Stimulated activated naive CD8-positive, alpha-beta T cell treated with anti-CD3 and anti-CD28 coated beads, Interleukin-15, Interleukin-2, amounts not matched to agents 100 ng/mL and 50 ng/mL, for 24 hours (primary cell): ENCODE data around the gene RASA4.
"Not testable (repeated sequence)": the region's sequence is repeated elsewhere in the genome, so short reads cannot be mapped to it uniquely, and the experiment has no call there.

Source experiments
- H3K27ac Mint-ChIP-seq: one replicate; pipeline ENCODE4 v1.8.0; 2021; ENCODE audit warnings: mild to moderate bottlenecking, mixed read lengths
- H3K27me3 Mint-ChIP-seq: one replicate; pipeline ENCODE4 v1.8.0; 2021; ENCODE audit warnings: mixed read lengths
- H3K36me3 Mint-ChIP-seq: one replicate; pipeline ENCODE4 v1.8.0; 2021; ENCODE audit warnings: low read depth, mixed read lengths
- H3K4me1 Mint-ChIP-seq: one replicate; pipeline ENCODE4 v1.8.0; 2021; ENCODE audit warnings: low read depth, mixed read lengths
- H3K4me3 Mint-ChIP-seq: one replicate; pipeline ENCODE4 v1.8.0; 2021; ENCODE audit warnings: mild to moderate bottlenecking, mixed read lengths
- H3K9me3 Mint-ChIP-seq: one replicate; pipeline ENCODE4 v1.8.0; 2021; ENCODE audit warnings: mixed read lengths

RASA4 gene

DNA sequence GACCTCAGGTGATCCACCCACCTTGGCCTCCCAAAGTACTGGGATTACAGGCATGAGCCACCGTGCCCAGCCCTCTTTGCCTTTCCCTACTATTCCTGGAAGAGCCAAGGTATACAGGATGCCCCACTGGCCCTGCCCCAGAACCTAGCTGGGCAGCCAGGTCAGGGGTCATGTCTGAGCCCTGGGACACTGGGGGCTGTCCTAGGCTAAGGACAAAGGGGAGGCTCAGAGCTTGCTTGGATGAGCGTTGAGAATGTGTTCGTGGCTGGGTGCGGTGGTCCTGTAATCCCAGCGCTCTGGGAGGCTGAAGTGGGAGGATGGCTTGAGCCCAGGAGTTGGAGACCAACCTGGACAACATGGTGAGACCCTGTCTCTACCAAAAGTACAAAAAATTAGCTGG, 38.1 kb downstream of the RASA4 start:
- not testable (repeated sequence) for H3K4me3 Mint-ChIP-seq, H3K27me3 Mint-ChIP-seq, H3K27ac Mint-ChIP-seq, H3K9me3 Mint-ChIP-seq, H3K36me3 Mint-ChIP-seq, H3K4me1 Mint-ChIP-seq

DNA sequence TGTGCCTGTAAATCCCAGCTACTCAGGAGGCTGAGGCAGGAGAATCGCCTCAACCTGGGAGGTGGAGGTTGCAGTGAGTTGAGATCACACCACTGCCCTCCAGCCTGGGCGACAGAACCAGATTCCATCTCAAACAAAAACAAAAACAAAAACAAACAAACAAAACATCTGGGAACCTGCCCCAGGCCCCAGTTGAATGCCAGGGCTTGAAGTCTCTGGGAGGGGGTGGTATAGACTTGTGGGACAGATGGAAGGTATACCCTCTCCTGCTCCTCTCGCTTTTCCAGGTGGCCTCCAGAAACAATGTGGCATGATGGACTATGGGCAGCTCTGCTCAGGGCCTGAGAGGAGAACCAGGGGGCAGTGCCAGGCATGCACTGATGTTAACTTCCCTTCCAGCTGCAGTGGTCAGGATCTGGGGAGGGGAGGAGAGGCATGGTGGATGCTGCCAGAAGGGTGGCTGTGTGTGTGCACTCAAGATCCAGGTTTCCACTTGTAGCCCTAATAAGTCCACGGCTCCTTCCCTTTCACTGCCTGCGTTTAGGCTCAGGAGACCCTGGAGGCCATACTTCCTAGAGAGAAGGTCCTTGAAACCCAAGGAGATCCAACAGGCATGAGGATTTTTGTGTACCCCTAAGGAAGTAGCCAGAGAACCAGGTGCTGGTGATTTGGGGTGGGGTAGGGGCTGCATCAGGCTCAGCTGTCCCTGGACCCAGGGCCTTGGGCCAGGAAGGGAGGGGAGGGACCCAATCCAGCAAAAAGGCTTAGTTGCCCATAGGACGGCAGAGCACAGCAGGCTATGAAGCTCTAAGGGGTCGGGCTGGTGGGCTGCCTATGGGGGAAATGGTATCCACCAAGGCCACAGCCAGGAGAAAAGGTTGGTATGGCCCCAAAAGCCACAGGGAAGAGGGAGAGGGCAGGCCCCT, 39.0 kb downstream of the RASA4 start:
- H3K27me3 Mint-ChIP-seq, H3K27ac Mint-ChIP-seq, H3K4me1 Mint-ChIP-seq, H3K36me3 Mint-ChIP-seq, H3K9me3 Mint-ChIP-seq, H3K4me3 Mint-ChIP-seq: not testable (repeated sequence)

DNA sequence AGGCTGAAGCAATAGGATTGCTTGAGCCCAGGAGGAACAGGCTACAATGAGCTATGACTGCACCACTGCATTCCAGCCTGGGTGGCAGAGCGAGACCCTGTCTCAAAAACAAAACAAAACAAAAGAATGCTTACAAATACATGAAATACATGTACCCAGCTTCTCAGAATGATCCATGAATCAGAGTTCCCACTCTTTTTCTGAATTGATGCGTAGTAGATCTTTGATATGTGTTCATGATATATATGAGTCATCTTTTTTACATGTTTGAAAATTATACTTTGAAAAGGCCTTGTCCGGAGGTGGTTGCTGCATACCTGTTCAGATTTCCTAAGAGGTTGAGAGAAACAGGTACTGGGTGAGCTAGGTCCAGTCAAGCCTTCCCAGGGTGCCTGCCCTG, 40.2 kb downstream of the RASA4 start:
- H3K4me1 Mint-ChIP-seq, H3K9me3 Mint-ChIP-seq, H3K4me3 Mint-ChIP-seq, H3K27ac Mint-ChIP-seq, H3K27me3 Mint-ChIP-seq, H3K36me3 Mint-ChIP-seq: not testable (repeated sequence)

DNA sequence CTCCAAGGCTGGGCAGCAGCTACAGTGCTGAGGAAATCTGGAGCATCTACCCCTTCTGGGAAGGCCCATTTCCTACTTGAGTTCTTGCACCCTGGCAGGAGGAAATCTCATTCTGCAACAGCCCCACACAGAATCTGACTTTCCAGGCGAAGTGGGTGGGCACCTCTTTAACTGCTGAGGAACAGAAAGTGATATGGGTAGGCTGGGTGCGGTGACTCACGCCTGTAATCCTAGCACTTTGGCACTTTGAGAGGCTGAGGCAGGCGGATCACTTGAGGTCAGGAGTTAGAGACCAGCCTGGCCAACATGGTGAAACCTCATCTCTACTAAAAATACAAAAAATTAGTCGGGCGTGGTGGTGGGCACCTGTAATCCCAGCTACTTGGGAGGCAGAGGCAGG, 41.9 kb downstream of the RASA4 start:
- H3K27me3 Mint-ChIP-seq, H3K9me3 Mint-ChIP-seq, H3K4me3 Mint-ChIP-seq, H3K27ac Mint-ChIP-seq, H3K36me3 Mint-ChIP-seq, H3K4me1 Mint-ChIP-seq: not testable (repeated sequence)

DNA sequence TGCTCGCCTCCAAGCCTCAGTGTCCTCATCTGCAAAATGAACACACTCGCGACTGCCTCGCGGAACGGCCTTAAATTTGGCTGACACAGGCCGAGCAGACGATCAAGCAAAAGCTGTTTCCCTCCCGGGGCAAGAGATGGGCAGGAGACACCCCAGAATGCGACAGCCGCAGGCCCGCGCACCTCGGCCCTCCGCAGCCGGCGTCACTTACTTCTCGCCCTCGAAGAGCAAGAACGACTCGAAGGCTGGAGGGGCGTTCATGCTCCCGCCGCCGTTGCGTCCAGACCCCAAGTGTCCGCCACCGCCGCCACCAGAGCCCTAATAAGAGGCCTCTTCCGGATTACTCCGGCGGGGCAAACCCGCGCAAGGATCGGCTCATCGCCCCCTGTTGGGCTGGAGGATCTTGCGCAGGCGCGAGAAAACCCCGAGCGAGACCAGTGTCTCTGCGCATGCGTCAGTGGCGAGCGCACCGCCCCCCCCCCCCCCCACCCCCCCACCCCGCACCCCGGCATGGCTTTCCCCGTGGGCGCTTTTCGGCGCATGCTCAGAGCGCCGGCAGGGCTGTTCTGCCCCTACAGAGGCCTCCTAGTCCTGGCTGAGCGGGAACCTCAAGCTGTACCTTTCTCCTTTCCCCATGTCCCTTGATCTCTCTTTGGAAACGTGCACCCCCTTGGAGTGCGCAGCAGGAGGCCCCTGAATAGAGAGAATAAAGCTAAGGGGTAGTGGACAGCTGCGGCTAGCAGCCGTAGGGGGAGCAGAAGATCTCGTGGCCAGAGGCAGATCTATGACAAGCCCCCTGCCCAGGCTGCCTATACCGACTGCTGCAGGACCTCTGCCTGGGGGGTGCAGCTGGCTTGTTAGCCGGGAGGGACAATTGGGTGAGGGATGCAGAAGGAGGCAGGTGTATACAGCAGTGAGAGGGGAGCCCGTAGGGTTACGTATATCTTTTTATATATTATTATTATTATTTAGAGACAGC, 44.0 kb downstream of the RASA4 start, which contains the start of gene POLR2J3:
Gene POLR2J3, minus strand, starts transcription at position 323 of the 979 bp plus-strand sequence. Its CDS starts 62 bp downstream, at position 261.
- Mint-ChIP-seq H3K27ac (peak within 1 kb of the TSS; percentile 75), H3K4me3 (peak within 1 kb of the TSS; percentile 86)
- H3K4me1 Mint-ChIP-seq, H3K27me3 Mint-ChIP-seq, H3K9me3 Mint-ChIP-seq, H3K36me3 Mint-ChIP-seq: not testable (repeated sequence)

DNA sequence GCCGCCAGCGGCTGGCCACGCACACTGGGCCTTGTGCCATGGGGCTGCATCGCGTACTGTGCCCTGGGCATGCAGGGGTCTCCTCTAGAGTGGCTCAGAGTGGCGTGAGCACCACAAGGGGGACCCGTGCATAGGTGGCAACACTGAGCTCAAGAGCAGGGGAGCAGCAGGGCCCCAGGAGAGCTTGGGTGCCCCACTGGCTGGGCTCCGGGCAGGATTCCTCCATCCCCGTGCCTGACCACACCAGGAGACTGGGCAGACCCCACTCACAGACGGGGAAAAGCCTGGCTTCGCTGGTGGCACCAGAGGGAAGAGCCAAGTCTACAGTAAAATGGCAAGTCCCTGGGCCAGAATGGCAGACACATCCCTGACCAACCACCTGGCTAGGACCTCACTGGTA, 47.9 kb downstream of the RASA4 start:
- H3K27ac Mint-ChIP-seq, H3K4me3 Mint-ChIP-seq, H3K4me1 Mint-ChIP-seq, H3K27me3 Mint-ChIP-seq, H3K9me3 Mint-ChIP-seq, H3K36me3 Mint-ChIP-seq: not testable (repeated sequence)

DNA sequence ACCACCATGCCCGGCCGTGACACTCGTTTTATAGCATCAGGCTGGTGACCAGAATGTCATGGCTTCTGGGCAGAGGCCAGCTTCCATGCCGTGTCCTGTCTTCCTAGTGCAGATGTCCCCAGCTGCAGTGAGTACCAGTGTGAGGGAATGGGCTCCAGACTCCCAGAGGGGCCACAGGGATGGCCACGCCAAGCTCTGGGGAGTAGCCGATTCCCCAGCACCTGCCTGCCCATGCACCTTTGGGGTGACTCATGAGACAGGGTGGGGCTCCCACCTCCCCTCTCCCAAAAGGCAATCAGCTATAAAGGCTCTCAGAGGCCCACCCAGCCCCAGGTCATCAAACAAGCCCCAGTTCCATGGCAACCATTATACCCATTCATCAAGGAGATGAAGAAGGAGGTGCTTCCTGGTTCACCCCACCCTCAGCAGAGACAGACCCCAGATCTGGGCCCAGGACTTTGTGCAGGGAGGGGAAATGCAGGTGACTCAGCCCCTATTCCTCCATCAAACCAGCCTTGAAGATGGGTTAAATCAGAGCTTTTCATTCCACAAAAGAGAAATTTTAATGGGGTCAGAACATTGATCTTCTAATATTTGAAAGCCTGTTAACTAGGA, 65.6 kb downstream of the RASA4 start, which contains the start of gene SPDYE2:
Gene SPDYE2, plus strand, starts transcription at position 419 of the 615 bp plus-strand sequence. CDS start 2,030 bp downstream, outside the sequence.
- H3K27ac Mint-ChIP-seq, H3K9me3 Mint-ChIP-seq, H3K27me3 Mint-ChIP-seq, H3K4me3 Mint-ChIP-seq, H3K36me3 Mint-ChIP-seq, H3K4me1 Mint-ChIP-seq: not testable (repeated sequence)

DNA sequence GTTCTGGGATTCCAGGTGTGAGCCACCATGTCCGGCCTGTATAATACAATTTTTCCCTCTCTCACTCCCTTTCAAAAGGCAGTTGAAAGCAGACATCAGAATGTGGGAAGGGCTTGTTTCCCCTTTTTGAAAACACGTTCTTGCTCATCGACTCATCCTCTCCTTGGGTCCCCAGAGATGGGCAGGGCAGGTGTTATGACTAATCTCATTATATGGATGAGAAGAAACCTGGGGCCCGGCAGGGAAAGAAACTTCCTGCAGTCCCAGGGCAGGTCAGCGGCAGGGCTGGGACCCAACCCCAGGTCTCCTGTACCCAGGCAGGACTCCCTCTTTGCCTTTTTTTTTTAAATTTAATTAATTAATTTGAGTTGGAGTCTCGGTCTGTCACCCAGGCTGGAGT, 70.2 kb downstream of the RASA4 start:
- H3K27me3 Mint-ChIP-seq, H3K36me3 Mint-ChIP-seq, H3K27ac Mint-ChIP-seq, H3K9me3 Mint-ChIP-seq, H3K4me1 Mint-ChIP-seq, H3K4me3 Mint-ChIP-seq: not testable (repeated sequence)

DNA sequence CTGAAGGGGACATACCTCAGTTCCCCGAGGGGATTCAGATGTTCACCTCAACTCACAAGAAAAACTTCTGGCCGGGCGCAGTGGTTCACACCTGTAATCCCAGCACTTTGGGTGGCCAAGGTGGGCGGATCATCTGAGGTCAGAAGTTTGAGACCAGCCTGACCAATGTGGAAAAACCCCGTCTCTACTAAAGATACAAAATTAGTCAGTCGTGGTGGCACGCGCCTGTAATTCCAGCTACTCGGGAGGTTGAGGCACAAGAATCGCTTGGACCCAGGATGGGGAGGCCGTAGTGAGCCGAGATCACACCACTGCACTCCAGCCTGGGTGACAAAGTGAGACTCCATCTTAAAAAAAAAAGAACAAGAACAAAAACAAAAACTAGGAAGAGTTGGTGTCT, 71.3 kb downstream of the RASA4 start:
- not testable (repeated sequence) for H3K4me1 Mint-ChIP-seq, H3K27me3 Mint-ChIP-seq, H3K4me3 Mint-ChIP-seq, H3K27ac Mint-ChIP-seq, H3K36me3 Mint-ChIP-seq, H3K9me3 Mint-ChIP-seq

DNA sequence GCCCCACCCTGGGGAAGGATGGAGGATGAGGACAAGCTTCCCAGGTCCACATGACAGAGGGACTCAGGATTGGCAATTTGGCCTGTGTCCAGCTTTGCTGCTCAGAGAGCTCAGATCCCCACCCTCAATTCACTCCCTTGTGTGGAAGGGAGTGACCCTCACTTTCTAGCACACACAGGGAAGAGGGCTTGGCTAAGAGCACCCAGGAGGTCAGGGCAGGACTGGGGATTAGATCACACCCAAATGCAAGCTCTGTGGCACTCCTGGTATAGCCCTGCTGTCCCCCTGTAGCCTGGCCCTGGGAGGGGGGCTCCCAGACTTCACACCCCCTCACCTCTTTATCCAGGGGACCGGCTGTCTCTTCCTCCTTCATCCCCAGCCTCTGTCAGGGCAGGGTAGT, 72.2 kb downstream of the RASA4 start:
- H3K36me3 Mint-ChIP-seq, H3K27ac Mint-ChIP-seq, H3K4me3 Mint-ChIP-seq, H3K27me3 Mint-ChIP-seq, H3K4me1 Mint-ChIP-seq, H3K9me3 Mint-ChIP-seq: not testable (repeated sequence)

DNA sequence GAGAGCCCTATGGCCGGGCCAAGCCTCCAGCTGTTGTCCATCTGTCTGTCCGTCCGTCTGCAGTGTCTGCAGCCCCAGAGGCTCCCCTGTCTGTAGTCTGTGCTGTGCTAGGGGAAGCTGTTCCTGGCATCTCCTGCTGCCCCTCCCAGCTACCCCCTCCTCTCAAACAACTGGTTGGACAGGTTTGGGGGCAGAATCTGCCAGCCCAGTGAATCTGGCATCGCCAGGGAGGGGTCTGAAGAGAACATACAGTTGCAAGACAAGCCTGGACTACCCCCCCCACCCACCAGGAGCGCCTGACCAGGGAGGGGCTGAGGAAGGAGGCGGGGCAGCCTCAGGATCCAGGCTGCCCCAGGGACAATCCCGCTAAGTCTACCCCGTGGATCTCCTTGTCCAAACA, 73.0 kb downstream of the RASA4 start, which contains the start of gene UPK3BL2:
Gene UPK3BL2, minus strand, starts transcription at position 101 of the 400 bp plus-strand sequence. Its CDS starts 60 bp downstream, at position 41.
- H3K27me3 Mint-ChIP-seq, H3K27ac Mint-ChIP-seq, H3K9me3 Mint-ChIP-seq, H3K4me1 Mint-ChIP-seq, H3K36me3 Mint-ChIP-seq, H3K4me3 Mint-ChIP-seq: not testable (repeated sequence)

DNA sequence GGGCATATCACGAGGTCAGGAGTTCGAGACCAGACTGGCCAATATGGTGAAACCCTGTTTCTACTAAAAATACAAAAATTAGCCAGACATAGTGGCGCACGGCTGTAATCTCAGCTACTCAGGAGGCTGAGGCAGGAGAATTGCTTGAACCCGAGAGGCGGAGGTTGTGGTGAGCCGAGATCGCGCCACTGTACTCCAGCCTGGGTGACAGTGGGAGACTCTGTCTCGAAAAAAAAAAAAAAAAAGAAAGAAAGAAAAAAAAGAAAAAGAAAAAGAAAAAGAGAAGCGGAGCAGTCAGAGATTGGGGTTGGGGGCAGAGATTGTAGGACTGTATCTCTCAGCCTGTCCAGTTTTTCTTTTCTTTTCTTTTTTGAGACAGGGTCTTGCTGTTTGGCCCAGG, 73.8 kb downstream of the RASA4 start:
- not testable (repeated sequence) for H3K9me3 Mint-ChIP-seq, H3K27me3 Mint-ChIP-seq, H3K36me3 Mint-ChIP-seq, H3K4me3 Mint-ChIP-seq, H3K4me1 Mint-ChIP-seq, H3K27ac Mint-ChIP-seq

DNA sequence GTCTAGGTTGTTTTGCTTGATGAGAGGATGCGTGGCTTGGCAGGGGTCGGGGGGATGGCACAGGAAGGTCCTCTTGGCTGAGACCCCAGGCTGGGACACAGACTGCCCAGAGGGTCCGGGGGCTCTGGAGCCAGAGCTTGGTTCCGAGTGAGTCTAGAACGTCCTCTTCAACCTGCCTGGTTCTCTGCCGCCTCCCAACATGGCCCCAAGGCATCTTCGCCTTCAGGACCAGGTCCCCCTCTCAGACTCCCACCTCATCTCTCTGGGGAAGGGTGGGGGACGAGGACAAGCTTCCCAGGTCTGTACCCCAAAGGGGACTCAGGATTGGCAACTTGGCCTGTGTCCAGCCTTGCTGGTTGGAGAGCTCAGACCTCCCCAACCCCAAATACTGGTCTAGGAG, 74.5 kb downstream of the RASA4 start:
- H3K9me3 Mint-ChIP-seq, H3K4me1 Mint-ChIP-seq, H3K27ac Mint-ChIP-seq, H3K27me3 Mint-ChIP-seq, H3K4me3 Mint-ChIP-seq, H3K36me3 Mint-ChIP-seq: not testable (repeated sequence)

DNA sequence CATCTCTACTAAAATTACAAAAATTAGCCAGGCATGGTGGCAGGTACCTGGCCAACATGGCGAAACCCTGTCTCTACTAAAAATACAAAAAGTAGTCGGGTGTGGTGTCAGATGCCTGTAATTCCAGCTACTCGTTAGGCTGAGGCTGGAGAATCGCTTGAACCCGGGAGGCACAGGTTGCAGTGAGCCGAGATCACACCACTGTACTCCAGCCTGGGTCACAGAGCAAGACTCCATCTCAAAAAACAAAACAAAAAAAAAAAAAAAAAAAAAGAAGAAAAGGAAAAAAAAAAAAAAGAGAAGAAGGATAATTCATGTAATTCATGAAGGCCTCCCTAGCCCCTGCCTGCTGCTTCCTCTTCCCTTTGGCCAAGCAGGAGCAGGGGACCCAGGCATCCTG, 76.0 kb downstream of the RASA4 start:
- H3K27ac Mint-ChIP-seq, H3K4me3 Mint-ChIP-seq, H3K27me3 Mint-ChIP-seq, H3K36me3 Mint-ChIP-seq, H3K9me3 Mint-ChIP-seq, H3K4me1 Mint-ChIP-seq: not testable (repeated sequence)

DNA sequence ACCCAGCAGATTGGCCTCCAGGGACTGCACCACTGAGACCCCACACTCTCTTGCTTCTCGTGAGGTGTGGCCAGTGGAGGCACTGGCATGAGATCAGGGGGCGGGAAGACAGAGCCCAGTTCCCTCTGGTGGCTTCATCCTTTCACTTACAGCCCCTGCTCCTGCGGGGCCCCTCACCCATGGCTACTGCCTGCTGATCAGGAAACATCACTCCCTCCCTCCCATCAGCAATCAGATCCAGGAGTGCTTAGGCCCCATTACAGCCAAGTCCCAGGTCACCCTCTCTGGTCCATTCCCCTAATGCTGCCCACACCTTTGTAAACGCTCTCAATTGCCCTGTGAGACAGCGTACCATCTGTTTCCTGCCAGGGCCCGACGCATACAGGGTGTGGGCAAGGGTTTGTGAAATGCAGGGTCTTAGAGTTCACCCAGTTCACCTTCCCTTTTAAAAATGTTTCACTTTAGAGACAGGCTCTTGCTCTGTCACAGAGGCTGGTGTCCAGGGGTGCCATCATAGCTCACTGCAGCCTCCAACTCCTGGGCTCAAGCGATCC, 81.4 kb downstream of the RASA4 start:
- not testable (repeated sequence) for H3K4me3 Mint-ChIP-seq, H3K27ac Mint-ChIP-seq, H3K4me1 Mint-ChIP-seq, H3K27me3 Mint-ChIP-seq, H3K9me3 Mint-ChIP-seq, H3K36me3 Mint-ChIP-seq
